ENCODE measurements around the gene KRR1.

- TF ChIP-seq CTCF (IDR thresholded peaks at IDR 0.05) (no peak), POLR2A (IDR thresholded peaks at IDR 0.05) (no peak)
These were observed 18.4 kb upstream of the KRR1 start for GRCh38 chr12:75529826-75530225.

Measured in prostate gland (tissue), 2 donors.